WERI-Rb-1 (cell line): Measurements from ENCODE around the gene MMRN1.

ENCODE experiments used
- DNase-seq: peaks from one replicate; pipeline ENCODE4 v3.0.0-alpha.2; 2020
- H3K27ac ChIP-seq: fragments of 250-450 bp; sonication (Bioruptor Pico); 2 replicates; pipeline ENCODE4 v1.5.1; 2020; ENCODE audit warnings: mild to moderate bottlenecking, moderate library complexity
- H3K27me3 ChIP-seq: fragments of 250-450 bp; sonication (Bioruptor Pico); 2 replicates; pipeline ENCODE4 v1.5.1; 2021; ENCODE audit warnings: mild to moderate bottlenecking, low read depth, moderate library complexity; ENCODE audit not compliant: insufficient read depth, severe bottlenecking
- H3K36me3 ChIP-seq: fragments of 250-450 bp; sonication (Bioruptor Pico); 2 replicates; pipeline ENCODE4 v1.5.1; 2020; ENCODE audit warnings: mild to moderate bottlenecking, moderate library complexity
- H3K4me3 ChIP-seq: 2 replicates; pipeline ENCODE4 v1.5.1; 2011; ENCODE audit warnings: low read depth, mild to moderate bottlenecking, control low read depth, low read length
- H3K9me3 ChIP-seq: fragments of 250-450 bp; sonication (Bioruptor Pico); 2 replicates; pipeline ENCODE4 v1.5.1; 2021; ENCODE audit warnings: mild to moderate bottlenecking, moderate library complexity; ENCODE audit not compliant: severe bottlenecking
- CTCF ChIP-seq: IDR thresholded peaks from 2 replicates; pipeline ENCODE4 v1.5.1; 2011; ENCODE audit warnings: low read depth, mild to moderate bottlenecking, control low read depth, inconsistent platforms, low read length

The MMRN1 gene

GRCh38 chr4:89904524-89904923, 9.9 kb downstream of the MMRN1 start:
- H3K9me3 ChIP-seq: no peaks in the 10 kb centered on the region
- H3K36me3 ChIP-seq: no peaks in the 10 kb centered on the region
- DNase-seq: no peak
- no peaks in the 10 kb centered on the region for H3K27me3 ChIP-seq
- TF ChIP-seq CTCF: no peak
- H3K4me3 ChIP-seq: no peak overlapping the region
- H3K27ac ChIP-seq: no peak overlapping the region

GRCh38 chr4:89906316-89906715, 11.7 kb downstream of the MMRN1 start:
- no peaks in the 10 kb centered on the region for H3K9me3 ChIP-seq
- H3K27ac ChIP-seq: no peak overlapping the region
- H3K27me3 ChIP-seq: no peaks in the 10 kb centered on the region
- no peak overlapping the region for H3K4me3 ChIP-seq
- no peak for TF ChIP-seq CTCF
- DNase-seq: no peak
- no peaks in the 10 kb centered on the region for H3K36me3 ChIP-seq

- H3K4me3 ChIP-seq: no peak overlapping the region
Observed at GRCh38 chr4:89906777-89907521, 12.3 kb downstream of the MMRN1 start.

GRCh38 chr4:89909889-89910288, 15.2 kb downstream of the MMRN1 start:
- Histone ChIP-seq H3K9me3 (no peaks in the 10 kb centered on the region), H3K4me3 (no peak overlapping the region), H3K27me3 (no peaks in the 10 kb centered on the region), H3K27ac (no peak overlapping the region), H3K36me3 (no peaks in the 10 kb centered on the region)
- no peak for DNase-seq
- no peak for TF ChIP-seq CTCF

More at GRCh38 chr4:89906777-89907521, 12.3 kb downstream of the MMRN1 start:
- Histone ChIP-seq H3K27ac (no peak overlapping the region), H3K9me3 (no peaks in the 10 kb centered on the region), H3K27me3 (no peaks in the 10 kb centered on the region), H3K36me3 (no peaks in the 10 kb centered on the region)
- no peak for TF ChIP-seq CTCF
- no peak for DNase-seq

GRCh38 chr4:89913623-89914022, 19.0 kb downstream of the MMRN1 start:
- H3K9me3 ChIP-seq: no peaks in the 10 kb centered on the region
- DNase-seq: no peak

More at GRCh38 chr4:89913623-89914022, 19.0 kb downstream of the MMRN1 start:
- no peak for TF ChIP-seq CTCF
- Histone ChIP-seq H3K36me3 (no peaks in the 10 kb centered on the region), H3K4me3 (no peak overlapping the region), H3K27ac (no peak overlapping the region), H3K27me3 (no peaks in the 10 kb centered on the region)
